HEK293T (cell line): ENCODE results near the gene TDRD9.

Source experiments
- CTCF ChIA-PET: fragments of 350-600 bp; formaldehyde crosslinking; extraction: SDS; loops from one replicate; lab custom pipeline; 2021; ENCODE audit warnings: antibody characterized with exemption, inconsistent platforms; lab: Yijun Ruan, JAX
- POLR2A ChIA-PET: fragments of 350-600 bp; formaldehyde crosslinking; extraction: SDS; loops from one replicate; lab custom pipeline; 2020; ENCODE audit warnings: antibody characterized with exemption, inconsistent platforms; lab: Yijun Ruan, JAX
- DNase-seq: peaks from one replicate; pipeline ENCODE4 v3.0.0; 2012; ENCODE audit warnings: mixed read lengths; ENCODE audit errors: extremely low spot score
- ARNT ChIP-seq: fragments of 450-650 bp; IDR thresholded peaks from 2 replicates; pipeline ENCODE4 v1.6.1; 2017; ENCODE audit warnings: mild to moderate bottlenecking
- BHLHE40 ChIP-seq: fragments of 450-650 bp; IDR thresholded peaks from 2 replicates; pipeline ENCODE4 v1.6.1; 2016; ENCODE audit warnings: mild to moderate bottlenecking, moderate library complexity, borderline replicate concordance
- CTBP1 ChIP-seq: fragments of 450-650 bp; IDR thresholded peaks from 2 replicates; pipeline ENCODE4 v1.6.1; 2016; ENCODE audit warnings: borderline replicate concordance
- ELF4 ChIP-seq: fragments of 450-650 bp; IDR thresholded peaks from 2 replicates; pipeline ENCODE4 v1.6.1; 2017; ENCODE audit warnings: antibody characterized with exemption
- FOXA1 ChIP-seq: fragments of 450-650 bp; IDR thresholded peaks from 2 replicates; pipeline ENCODE4 v1.6.1; 2016; ENCODE audit warnings: mild to moderate bottlenecking
- FOXK2 ChIP-seq: fragments of 450-650 bp; IDR thresholded peaks from 2 replicates; pipeline ENCODE4 v1.6.1; 2016; ENCODE audit warnings: mild to moderate bottlenecking
- FOXM1 ChIP-seq: fragments of 450-650 bp; IDR thresholded peaks from 2 replicates; pipeline ENCODE4 v1.6.1; 2017; ENCODE audit warnings: mild to moderate bottlenecking, borderline replicate concordance
- HDGF ChIP-seq: fragments of 450-650 bp; IDR thresholded peaks from 2 replicates; pipeline ENCODE4 v1.6.1; 2017; ENCODE audit warnings: antibody characterized with exemption, borderline replicate concordance
- L3MBTL2 ChIP-seq: fragments of 450-650 bp; conservative IDR thresholded peaks from 2 replicates; pipeline ENCODE4 v1.6.1; 2016; ENCODE audit warnings: mild to moderate bottlenecking
- LEF1 ChIP-seq: fragments of 450-650 bp; IDR thresholded peaks from 2 replicates; pipeline ENCODE4 v1.6.1; 2017; ENCODE audit warnings: mild to moderate bottlenecking, borderline replicate concordance
- NFRKB ChIP-seq: fragments of 450-650 bp; IDR thresholded peaks from 2 replicates; pipeline ENCODE4 v1.6.1; 2016; ENCODE audit warnings: mild to moderate bottlenecking, moderate library complexity
- PKNOX1 ChIP-seq: fragments of 450-650 bp; IDR thresholded peaks from 2 replicates; pipeline ENCODE4 v1.6.1; 2016
- SP1 ChIP-seq: fragments of 450-650 bp; IDR thresholded peaks from 2 replicates; pipeline ENCODE4 v1.6.1; 2017
- SUZ12 ChIP-seq: fragments of 450-650 bp; IDR thresholded peaks from 2 replicates; pipeline ENCODE4 v1.6.1; 2016; ENCODE audit warnings: mild to moderate bottlenecking
- TARDBP ChIP-seq: fragments of 450-650 bp; IDR thresholded peaks from 2 replicates; pipeline ENCODE4 v1.6.1; 2016
- ZNF384 ChIP-seq: fragments of 450-650 bp; IDR thresholded peaks from 2 replicates; pipeline ENCODE4 v1.6.1; 2016

The TDRD9 gene

GRCh38 chr14:104020471-104020870 is 92.2 kb downstream of the TDRD9 start:
- CTCF ChIA-PET = no interaction called here
- no peak for DNase-seq
- TF ChIP-seq CTBP1 = no peak
- TF ChIP-seq BHLHE40 = no peak
- no peak for TF ChIP-seq PKNOX1
- no peak for TF ChIP-seq FOXA1
- TF ChIP-seq SUZ12 = no peak
- POLR2A ChIA-PET = no interaction called here

DNA sequence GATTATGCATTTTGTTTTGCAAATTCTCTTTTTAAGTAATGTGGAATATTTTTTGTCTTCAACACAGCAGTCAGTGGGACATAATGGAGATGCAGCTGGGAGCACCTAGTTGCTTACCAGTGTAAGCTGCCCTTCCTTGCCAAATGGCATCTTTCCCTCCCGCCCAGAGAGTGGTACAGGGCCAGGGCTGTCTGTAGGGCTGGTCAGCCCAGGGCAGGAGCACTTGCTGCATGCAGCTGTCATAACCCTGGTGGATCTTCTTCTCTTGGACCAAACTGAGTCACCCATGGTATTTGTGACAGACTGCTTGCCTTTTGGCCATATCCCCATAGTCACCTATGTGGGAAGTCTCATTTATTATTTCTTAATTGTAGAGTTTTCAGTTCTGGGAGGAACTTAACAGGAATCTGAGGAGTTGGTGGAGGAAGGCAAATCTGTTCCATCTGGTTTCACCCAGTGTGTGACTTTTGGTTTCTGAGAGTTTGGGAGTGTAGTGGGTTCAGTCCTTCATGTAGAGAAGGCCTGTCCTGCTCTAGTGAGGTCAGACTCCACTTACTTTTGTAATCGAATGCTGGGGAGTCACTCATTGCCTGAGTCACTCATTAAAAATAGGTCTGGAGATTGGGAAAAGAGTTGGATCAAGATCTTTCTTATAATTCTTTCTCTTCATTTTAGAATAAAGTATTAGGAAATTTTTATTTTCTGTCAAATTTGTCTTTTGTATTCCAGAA is 95.2 kb downstream of the TDRD9 start:
- TF ChIP-seq PKNOX1 (no peak), FOXM1 (no peak), CTBP1 (no peak), FOXA1 (no peak), ZNF384 (no peak), LEF1 (no peak), ELF4 (no peak), HDGF (no peak), FOXK2 (no peak), TARDBP (no peak), L3MBTL2 (no peak)
- no peak for DNase-seq
- ChIA-PET CTCF (no interaction called here), POLR2A (no interaction called here)

DNA sequence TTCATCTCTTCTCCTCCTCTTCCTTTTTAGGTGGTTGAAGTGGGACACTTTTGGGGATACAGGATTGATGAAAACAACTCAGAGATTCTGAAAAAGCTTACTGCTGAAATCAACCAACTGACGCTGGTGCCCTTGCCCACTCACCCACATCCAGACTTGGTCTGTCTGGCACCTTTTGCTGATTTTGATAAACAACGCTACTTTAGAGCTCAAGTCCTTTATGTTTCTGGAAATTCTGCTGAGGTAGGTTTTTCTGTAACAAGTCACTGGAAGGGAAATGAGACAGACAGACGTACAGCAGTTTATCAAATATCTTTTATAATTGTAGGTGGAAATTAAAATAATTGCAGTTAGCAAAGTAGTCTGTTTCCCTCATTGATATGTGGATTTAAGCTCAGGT is 97.3 kb downstream of the TDRD9 start:
- no peak for TF ChIP-seq ARNT
- TF ChIP-seq HDGF = no peak
- no peak for TF ChIP-seq ZNF384
- no peak for TF ChIP-seq FOXM1
- TF ChIP-seq L3MBTL2 = no peak
- TF ChIP-seq PKNOX1 = no peak
- no peak for TF ChIP-seq FOXA1
- no peak for TF ChIP-seq CTBP1
- no peak for TF ChIP-seq SUZ12
- no peak for TF ChIP-seq ELF4
- no peak for TF ChIP-seq BHLHE40
- no peak for TF ChIP-seq SP1
- no peak for TF ChIP-seq LEF1
- no peak for TF ChIP-seq TARDBP
- no peak for TF ChIP-seq NFRKB
- TF ChIP-seq FOXK2 = no peak
- CTCF ChIA-PET = interaction anchor here (0.6 to 0.9 kb wide), 2 partner anchors 539 to 603 kb away, joined by 3 read pairs; no protein-coding TSS in a partner anchor
- POLR2A ChIA-PET = no interaction called here
- no peak for DNase-seq

- CTCF ChIA-PET = interaction anchor here (0.9 kb wide), 1 partner anchor 538 kb away, joined by 3 read pairs; no protein-coding TSS in a partner anchor
- DNase-seq = no peak
- no peak for TF ChIP-seq PKNOX1
- no peak for TF ChIP-seq HDGF
- TF ChIP-seq BHLHE40 = no peak
- no peak for TF ChIP-seq ZNF384
- no peak for TF ChIP-seq NFRKB
- TF ChIP-seq SP1 = no peak
- TF ChIP-seq ELF4 = no peak
- no peak for TF ChIP-seq TARDBP
- TF ChIP-seq SUZ12 = no peak
- TF ChIP-seq L3MBTL2 = no peak
- TF ChIP-seq FOXA1 = no peak
- TF ChIP-seq ARNT = no peak
- no peak for TF ChIP-seq CTBP1
- no peak for TF ChIP-seq FOXK2
- POLR2A ChIA-PET = no interaction called here
These were observed 97.8 kb downstream of the TDRD9 start for GRCh38 chr14:104026024-104026423.

DNA sequence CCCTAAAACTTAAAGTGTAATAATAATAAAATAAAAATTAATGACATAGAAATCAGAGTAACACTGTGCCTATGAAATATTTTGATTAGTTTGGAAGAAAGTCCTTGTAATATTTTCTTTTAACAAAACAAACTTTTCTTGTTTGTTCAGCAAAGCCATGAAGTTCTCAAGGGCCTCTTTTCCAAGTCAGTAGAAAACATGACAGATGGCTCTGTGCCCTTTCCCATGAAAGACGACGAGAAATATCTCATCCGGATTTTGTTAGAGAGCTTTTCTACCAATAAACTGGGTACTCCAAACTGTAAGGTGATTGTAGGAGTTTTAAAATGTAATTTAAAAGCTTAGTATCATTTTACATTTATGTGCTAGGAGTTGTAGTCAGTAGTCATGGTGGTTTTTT is 102.7 kb downstream of the TDRD9 start:
- DNase-seq = no peak
- no peak for TF ChIP-seq TARDBP
- TF ChIP-seq ELF4 = no peak
- CTCF ChIA-PET = no interaction called here
- POLR2A ChIA-PET = no interaction called here

GRCh38 chr14:104031384-104031783 is 103.1 kb downstream of the TDRD9 start:
- no peak for TF ChIP-seq LEF1
- TF ChIP-seq ELF4 = no peak
- TF ChIP-seq ZNF384 = no peak
- no peak for TF ChIP-seq FOXM1
- no peak for TF ChIP-seq FOXK2
- no peak for TF ChIP-seq NFRKB
- TF ChIP-seq TARDBP = no peak
- no peak for TF ChIP-seq HDGF
- no peak for TF ChIP-seq BHLHE40
- no peak for TF ChIP-seq CTBP1
- TF ChIP-seq SP1 = no peak
- no peak for TF ChIP-seq SUZ12
- TF ChIP-seq PKNOX1 = no peak
- TF ChIP-seq L3MBTL2 = no peak
- no peak for TF ChIP-seq FOXA1
- TF ChIP-seq ARNT = no peak
- ChIA-PET CTCF (no interaction called here), POLR2A (no interaction called here)
- DNase-seq = no peak
